Right lobe of liver (tissue), 4 donors: ENCODE results near the gene AIPL1.

ENCODE experiments used
- POLR2A ChIP-seq: fragments of 450-650 bp; IDR thresholded peaks from one replicate; pipeline ENCODE4 v1.6.1; 2017; ENCODE audit warnings: antibody characterized with exemption, mild to moderate bottlenecking
- TF ChIP-seq, protein P1 (sequence below), 4 donors: fragments of 200-600 bp in 3 of 4; fragments of 450-650 bp in 1 of 4; IDR thresholded peaks; one replicate each; pipeline versions ENCODE4 v1.5.1 to v1.8.0; 2016 to 2022; ENCODE audit warnings: antibody characterized with exemption in 4 of 4, mild to moderate bottlenecking in 2 of 4
- donor health status: DM: no; HTN: no; CAD: no.
- donor health status: DM: no; HTN: no; CAD: no.
- donor health status: DM: no; HTN: yes; CAD: no.

DNA sequence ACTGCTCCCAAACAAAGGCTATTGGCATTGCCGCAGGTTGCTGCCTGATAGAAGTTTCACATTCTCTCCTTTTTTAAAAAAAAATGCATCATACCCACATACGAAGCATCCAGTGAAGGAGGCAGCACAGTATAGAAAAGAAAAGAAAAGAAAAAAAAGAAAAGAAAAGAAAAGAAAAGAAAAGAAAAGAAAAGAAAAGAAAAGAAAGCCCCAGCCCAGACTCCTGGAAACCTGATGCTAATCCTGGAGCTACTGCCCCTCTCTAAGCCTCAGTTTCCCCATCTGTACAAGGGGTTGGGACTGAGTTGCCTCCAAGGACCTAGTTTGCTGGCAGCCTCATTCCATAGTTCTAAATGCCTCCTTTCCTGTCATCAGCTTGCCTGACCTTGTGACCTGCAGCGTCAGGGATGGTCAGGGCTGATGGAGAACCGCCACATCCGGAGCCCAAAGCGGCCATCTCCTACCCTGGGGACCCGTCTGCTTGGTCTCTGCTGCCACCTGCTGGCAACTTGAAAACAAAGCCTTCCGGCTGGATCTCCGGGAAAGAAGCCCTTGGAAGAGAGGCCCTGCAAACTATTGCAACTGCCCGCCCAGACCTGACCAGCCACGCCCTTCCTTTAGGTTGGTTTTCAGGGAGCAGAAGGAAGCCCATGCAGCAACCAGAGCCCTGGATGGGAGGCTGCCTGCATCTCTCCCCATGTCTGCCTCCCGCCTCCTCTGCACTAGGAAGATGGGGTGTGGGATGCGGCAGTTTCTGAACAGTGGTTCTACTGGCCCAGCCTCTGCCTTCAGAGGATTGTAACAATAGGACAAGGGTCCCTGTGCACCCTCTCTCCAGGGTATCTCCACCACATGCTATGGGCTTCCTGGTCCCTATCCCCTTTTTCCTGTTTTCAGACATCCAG lies 13.0 kb downstream of the AIPL1 start:
- no peak for TF ChIP-seq POLR2A
- TF ChIP-seq, protein P1, sequence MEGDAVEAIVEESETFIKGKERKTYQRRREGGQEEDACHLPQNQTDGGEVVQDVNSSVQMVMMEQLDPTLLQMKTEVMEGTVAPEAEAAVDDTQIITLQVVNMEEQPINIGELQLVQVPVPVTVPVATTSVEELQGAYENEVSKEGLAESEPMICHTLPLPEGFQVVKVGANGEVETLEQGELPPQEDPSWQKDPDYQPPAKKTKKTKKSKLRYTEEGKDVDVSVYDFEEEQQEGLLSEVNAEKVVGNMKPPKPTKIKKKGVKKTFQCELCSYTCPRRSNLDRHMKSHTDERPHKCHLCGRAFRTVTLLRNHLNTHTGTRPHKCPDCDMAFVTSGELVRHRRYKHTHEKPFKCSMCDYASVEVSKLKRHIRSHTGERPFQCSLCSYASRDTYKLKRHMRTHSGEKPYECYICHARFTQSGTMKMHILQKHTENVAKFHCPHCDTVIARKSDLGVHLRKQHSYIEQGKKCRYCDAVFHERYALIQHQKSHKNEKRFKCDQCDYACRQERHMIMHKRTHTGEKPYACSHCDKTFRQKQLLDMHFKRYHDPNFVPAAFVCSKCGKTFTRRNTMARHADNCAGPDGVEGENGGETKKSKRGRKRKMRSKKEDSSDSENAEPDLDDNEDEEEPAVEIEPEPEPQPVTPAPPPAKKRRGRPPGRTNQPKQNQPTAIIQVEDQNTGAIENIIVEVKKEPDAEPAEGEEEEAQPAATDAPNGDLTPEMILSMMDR (IDR thresholded peaks at IDR 0.05), result peak; percentile 80 to 83 (median 83)
